Neural progenitor cell (in vitro differentiated cells): ENCODE measurements around the gene INSM1. TPM values are rescaled to one million over a fixed set of nuclear protein-coding genes. Genes with fewer than 3 reads are reported as not detected.

Source experiments
- DNase-seq: peaks from one replicate; pipeline ENCODE4 v3.0.0-alpha.2; 2016; ENCODE audit warnings: low spot score
- H2AFZ ChIP-seq: fragments of 200-600 bp; sonication (generic); replicated peaks from 2 replicates; pipeline ENCODE4 v1.6.1; 2016; ENCODE audit warnings: antibody characterized with exemption
- H3F3A ChIP-seq: fragments of 200-600 bp; sonication (generic); 2 replicates; pipeline ENCODE4 v1.6.1; 2016; ENCODE audit warnings: antibody characterized with exemption, low read depth
- H3K27ac ChIP-seq: fragments of 200-600 bp; sonication (generic); 2 replicates; pipeline ENCODE4 v1.5.1; 2016; ENCODE audit warnings: mild to moderate bottlenecking
- H3K27me3 ChIP-seq: fragments of 200-600 bp; sonication (generic); 2 replicates; pipeline ENCODE4 v1.6.1; 2016; ENCODE audit warnings: mild to moderate bottlenecking, moderate library complexity
- H3K36me3 ChIP-seq: fragments of 200-600 bp; sonication (generic); 2 replicates; pipeline ENCODE4 v1.5.1; 2016
- H3K4me1 ChIP-seq: fragments of 200-600 bp; sonication (generic); 2 replicates; pipeline ENCODE4 v1.6.1; 2016; ENCODE audit warnings: mixed run types
- H3K4me2 ChIP-seq: fragments of 200-600 bp; sonication (generic); 2 replicates; pipeline ENCODE4 v1.6.1; 2016
- H3K4me3 ChIP-seq: fragments of 200-600 bp; sonication (generic); 2 replicates; pipeline ENCODE4 v1.5.1; 2016
- H3K79me2 ChIP-seq: fragments of 200-600 bp; sonication (generic); 2 replicates; pipeline ENCODE4 v1.6.1; 2016; ENCODE audit warnings: low read depth
- H3K9ac ChIP-seq: fragments of 200-600 bp; sonication (generic); 2 replicates; pipeline ENCODE4 v1.6.1; 2016
- H3K9me3 ChIP-seq: fragments of 200-600 bp; sonication (generic); 2 replicates; pipeline ENCODE4 v1.5.1; 2016; ENCODE audit warnings: low read depth
- H4K20me1 ChIP-seq: fragments of 200-600 bp; sonication (generic); 2 replicates; pipeline ENCODE4 v1.6.1; 2016; ENCODE audit warnings: low read depth
- H3K27ac Mint-ChIP-seq: 3 replicates; pipeline ENCODE4 v1.8.0; 2021; ENCODE audit warnings: mixed read lengths
- H3K27me3 Mint-ChIP-seq: 2 replicates; pipeline ENCODE4 v1.8.0; 2022; ENCODE audit warnings: low read depth, mild to moderate bottlenecking, inconsistent platforms, moderate library complexity, mixed read lengths; ENCODE audit not compliant: insufficient read depth
- H3K36me3 Mint-ChIP-seq: 3 replicates; pipeline ENCODE4 v1.8.0; 2021; ENCODE audit warnings: mixed read lengths
- H3K4me1 Mint-ChIP-seq: 3 replicates; pipeline ENCODE4 v1.8.0; 2021; ENCODE audit warnings: mixed read lengths
- H3K4me3 Mint-ChIP-seq: 3 replicates; pipeline ENCODE4 v1.8.0; 2021; ENCODE audit warnings: mild to moderate bottlenecking, moderate library complexity, mixed read lengths
- H3K9me3 Mint-ChIP-seq: 3 replicates; pipeline ENCODE4 v1.8.0; 2020; ENCODE audit warnings: mixed read lengths
- CTCF ChIP-seq: fragments of 200-600 bp; sonication (generic); IDR thresholded peaks from 2 replicates; pipeline ENCODE4 v1.5.1; 2017; ENCODE audit warnings: antibody characterized with exemption, mild to moderate bottlenecking
- EZH2 ChIP-seq: fragments of 200-600 bp; sonication (generic); IDR thresholded peaks from 2 replicates; pipeline ENCODE4 v1.6.1; 2017; ENCODE audit warnings: antibody characterized with exemption, mild to moderate bottlenecking, moderate library complexity
- EZH2phosphoT487 ChIP-seq: fragments of 200-600 bp; sonication (generic); IDR thresholded peaks from 2 replicates; pipeline ENCODE4 v1.6.1; 2017; ENCODE audit warnings: antibody characterized with exemption
- total RNA-seq: library from RNA; depleted of rRNA; stranded (reverse); fragments of >200 nt; gene quantifications from 2 replicates; pipeline ENCODE4 v1.2.3, GENCODE V29; 2015; ENCODE audit warnings: low replicate concordance

Gene INSM1
- total RNA-seq, 1 donor from 2014 or later, result 0.41 TPM

- no peaks in the 10 kb centered on the region for H4K20me1 ChIP-seq
- DNase-seq, result no peak
- no peak overlapping the region for H3K4me3 ChIP-seq
- H3K27ac Mint-ChIP-seq, result no peak overlapping the region
- H2AFZ ChIP-seq, result no peak overlapping the region
- H3K27me3 Mint-ChIP-seq, result peaks cover 4% of the 10 kb centered on the region
- no peaks in the 10 kb centered on the region for H3K36me3 Mint-ChIP-seq
- peaks cover 7% of the 10 kb centered on the region for H3K9me3 Mint-ChIP-seq
- peaks cover 5% of the 10 kb centered on the region for H3K4me1 ChIP-seq
- TF ChIP-seq EZH2 (no peak), EZH2phosphoT487 (no peak), CTCF (no peak)
- no peaks in the 10 kb centered on the region for H3K79me2 ChIP-seq
- no peaks in the 10 kb centered on the region for H3F3A ChIP-seq
- H3K4me2 ChIP-seq, result no peak overlapping the region
- H3K9me3 ChIP-seq, result no peaks in the 10 kb centered on the region
- H3K9ac ChIP-seq, result no peak overlapping the region
- H3K4me3 Mint-ChIP-seq, result no peak overlapping the region
- H3K4me1 Mint-ChIP-seq, result peaks cover 5% of the 10 kb centered on the region
- H3K27me3 ChIP-seq, result no peaks in the 10 kb centered on the region
- H3K27ac ChIP-seq, result no peak overlapping the region
- H3K36me3 ChIP-seq, result no peaks in the 10 kb centered on the region
Observed at GRCh38 chr20:20333866-20334265, 34.0 kb upstream of the INSM1 start.

DNA sequence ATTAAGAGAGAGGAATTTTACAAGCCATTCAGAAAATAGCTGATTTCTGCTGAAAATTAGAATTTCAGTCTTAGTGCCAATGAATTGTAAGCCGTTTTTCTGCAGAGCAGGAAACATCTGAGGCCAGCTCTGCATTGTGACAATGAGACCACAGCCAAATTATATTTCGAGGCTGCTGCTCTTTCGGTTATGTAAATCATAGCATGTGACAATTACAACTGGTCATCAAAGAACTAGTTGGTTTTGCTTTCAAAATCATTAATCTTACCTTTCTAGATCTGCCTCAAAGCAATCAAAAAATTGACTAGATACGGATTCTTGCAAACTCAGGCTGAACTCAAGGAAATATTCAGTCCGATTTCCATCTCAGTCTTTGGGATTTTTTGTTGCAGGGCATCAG lies 33.4 kb upstream of the INSM1 start:
- no peak overlapping the region for H3K27ac Mint-ChIP-seq
- Histone ChIP-seq H3K9me3 (no peaks in the 10 kb centered on the region), H2AFZ (no peak overlapping the region), H3K4me1 (peaks cover 5% of the 10 kb centered on the region), H3K4me2 (no peak overlapping the region), H3K27me3 (no peaks in the 10 kb centered on the region), H3K9ac (no peak overlapping the region), H3F3A (no peaks in the 10 kb centered on the region), H3K79me2 (no peaks in the 10 kb centered on the region), H4K20me1 (no peaks in the 10 kb centered on the region), H3K27ac (no peak overlapping the region), H3K36me3 (no peaks in the 10 kb centered on the region), H3K4me3 (no peak overlapping the region)
- H3K4me3 Mint-ChIP-seq, result no peak overlapping the region
- H3K4me1 Mint-ChIP-seq, result peaks cover 5% of the 10 kb centered on the region
- TF ChIP-seq CTCF (no peak), EZH2 (no peak), EZH2phosphoT487 (no peak)
- DNase-seq, result no peak
- peaks cover 4% of the 10 kb centered on the region for H3K27me3 Mint-ChIP-seq
- H3K36me3 Mint-ChIP-seq, result no peaks in the 10 kb centered on the region
- peaks cover 7% of the 10 kb centered on the region for H3K9me3 Mint-ChIP-seq

- H4K20me1 ChIP-seq, result no peaks in the 10 kb centered on the region
- TF ChIP-seq EZH2 (no peak), EZH2phosphoT487 (no peak), CTCF (no peak)
- no peaks in the 10 kb centered on the region for H3K4me1 ChIP-seq
- H3K4me3 ChIP-seq, result no peak overlapping the region
- H3K9ac ChIP-seq, result no peak overlapping the region
- no peak overlapping the region for H3K4me2 ChIP-seq
- H3K27ac ChIP-seq, result no peak overlapping the region
- H3K4me1 Mint-ChIP-seq, result peaks cover 3% of the 10 kb centered on the region
- no peak overlapping the region for H3K27ac Mint-ChIP-seq
- no peaks in the 10 kb centered on the region for H3K27me3 ChIP-seq
- peaks cover 7% of the 10 kb centered on the region for H3K9me3 Mint-ChIP-seq
- DNase-seq, result no peak
- H3K27me3 Mint-ChIP-seq, result peaks cover 3% of the 10 kb centered on the region
- H3K9me3 ChIP-seq, result no peaks in the 10 kb centered on the region
- H3K36me3 Mint-ChIP-seq, result no peaks in the 10 kb centered on the region
- no peaks in the 10 kb centered on the region for H3F3A ChIP-seq
- H3K4me3 Mint-ChIP-seq, result no peak overlapping the region
- H2AFZ ChIP-seq, result no peak overlapping the region
- no peaks in the 10 kb centered on the region for H3K79me2 ChIP-seq
- no peaks in the 10 kb centered on the region for H3K36me3 ChIP-seq
Observed at GRCh38 chr20:20338133-20338730, 29.7 kb upstream of the INSM1 start.
